Measurements from ENCODE around the gene CYB561D2.

- TF ChIP-seq SP1 (IDR thresholded peaks at IDR 0.05) (no peak), FOXM1 (IDR thresholded peaks at IDR 0.05; ENCODE audit: borderline replicate concordance) (no peak), L3MBTL2 (conservative IDR thresholded peaks at IDR 0.05) (no peak), PKNOX1 (IDR thresholded peaks at IDR 0.05) (no peak), HDGF (IDR thresholded peaks at IDR 0.05; ENCODE audit: borderline replicate concordance) (no peak), LEF1 (IDR thresholded peaks at IDR 0.05; ENCODE audit: borderline replicate concordance) (no peak)
Observed at GRCh38 chr3:50326182-50326541, 24.5 kb upstream of the CYB561D2 start.

All from HEK293T (cell line).